ENCODE data around the gene FBLN1. TPM values are rescaled to one million over a fixed set of nuclear protein-coding genes. Genes with fewer than 3 reads are reported as not detected.

Gene FBLN1
- total and polyA plus RNA-seq, 9 of the 15 experiments (the other 6 are each of a cell fraction or from before 2014, with no cell fraction given): 0.66 TPM; not detected in 8

DNA sequence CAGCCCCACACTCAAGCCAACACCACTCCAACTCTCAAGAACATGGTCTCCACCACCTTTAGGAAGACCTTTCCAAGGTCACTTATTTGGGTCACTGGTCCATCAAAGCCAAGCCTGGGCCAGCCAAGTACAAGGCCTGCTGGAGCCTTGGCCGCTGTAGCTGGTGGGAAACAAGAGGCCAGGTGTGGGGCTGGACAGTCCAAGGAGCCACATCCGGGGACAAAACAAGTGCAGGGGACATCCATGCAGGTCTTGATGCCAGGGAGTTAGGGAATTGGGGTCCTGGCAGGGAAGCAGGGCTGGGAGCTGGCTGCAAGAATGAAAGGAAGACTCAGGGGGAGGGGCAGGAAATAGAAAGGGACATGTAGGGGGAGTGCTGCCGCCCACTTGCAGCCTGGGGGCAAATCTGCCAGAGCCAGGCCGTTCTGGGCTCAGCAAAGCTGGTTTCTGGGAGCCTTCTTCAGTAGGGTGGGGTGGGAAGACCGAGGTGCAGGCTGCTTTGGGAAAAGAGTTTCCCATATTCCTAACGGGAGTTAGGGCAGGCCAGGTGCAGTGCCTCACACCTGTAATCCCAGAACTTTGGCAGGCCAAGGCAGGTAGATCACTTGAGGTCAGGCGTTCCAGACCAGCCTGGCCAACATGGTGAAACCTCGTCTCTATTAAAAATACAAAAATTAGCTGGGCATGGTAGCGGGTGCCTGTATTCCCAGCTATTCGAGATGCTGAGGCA, 99.5 kb downstream of the FBLN1 start:
- Histone ChIP-seq H2AFZ (ENCODE audit: low read depth, low read length) (0 out of 2 replicates have a peak overlapping the region, but pooled peaks have one; percentile 51), H3K36me3 (ENCODE audit: control insufficient read depth, insufficient read depth, low read length) (no peaks in the 10 kb centered on the region), H3K4me2 (ENCODE audit: insufficient read depth, low read length) (no peak overlapping the region), H3K4me3 (no peak overlapping the region), H3K79me2 (ENCODE audit: control insufficient read depth, insufficient read depth, low read length) (no peaks in the 10 kb centered on the region), H4K20me1 (replicated peaks; ENCODE audit: control insufficient read depth, insufficient read depth, low read length) (no peaks in the 10 kb centered on the region), H3K9me3 (replicated peaks; ENCODE audit: control insufficient read depth, insufficient read depth, low read depth, low read length) (no peaks in the 10 kb centered on the region), H3K9me1 (ENCODE audit: control insufficient read depth, insufficient read depth, low read length) (no peaks in the 10 kb centered on the region), H3K4me1 (replicated peaks in 1 of 2; ENCODE audit: control insufficient read depth in 2 of 2, insufficient read depth in 2 of 2, low read length in 2 of 2) (peaks cover 9% of the 10 kb centered on the region in 2 experiments; a peak in 4 of 5 replicates), H3K27ac (ENCODE audit: extremely low read depth, low read depth, low read length) (no peak overlapping the region), H3K9ac (ENCODE audit: insufficient read depth in 1 of 2, low read depth in 2 of 2, low read length in 2 of 2) (0 out of 4 replicates have a peak overlapping the region, but pooled peaks of 1 of the 2 experiments have one; percentile 17), H3K27me3 (ENCODE audit: control insufficient read depth in 2 of 2, insufficient read depth in 2 of 2, low read length in 2 of 2) (peaks cover 0 to 14% of the 10 kb centered on the region in 2 experiments; a peak in 2 of 5 replicates)
- intact Hi-C loops (cut with micrococcal nuclease): no loop called here
- WGBS (ENCODE audit: insufficient coverage, low coverage, missing lambda C conversion rate): 52% methylated on average over 6 of the region's 10 CpGs
- TF ChIP-seq EHMT2 (IDR thresholded peaks at IDR 0.05) (no peak), CREB1 (IDR thresholded peaks at IDR 0.05) (no peak), CREB1 (CRISPR knock-in tag; IDR thresholded peaks at IDR 0.05) (no peak), BHLHE40 (IDR thresholded peaks at IDR 0.05; ENCODE audit: low read length) (no peak), SETDB1 (IDR thresholded peaks at IDR 0.05; ENCODE audit: low read length) (no peak), ELF4 (CRISPR knock-in tag; IDR thresholded peaks at IDR 0.05) (no peak), ZNF695 (CRISPR knock-in tag; IDR thresholded peaks at IDR 0.05) (no peak), ELF2 (CRISPR knock-in tag; IDR thresholded peaks at IDR 0.05) (no peak), TAF1 (IDR thresholded peaks at IDR 0.05; ENCODE audit: control insufficient read depth, extremely low read depth, insufficient read depth, low read length, severe bottlenecking) (no peak), KLF13 (tag; IDR thresholded peaks at IDR 0.05; ENCODE audit: borderline replicate concordance, low read depth) (no peak), SAFB (IDR thresholded peaks at IDR 0.05; ENCODE audit: borderline replicate concordance, low read depth, low read length) (no peak), SMARCA4 (IDR thresholded peaks at IDR 0.05) (no peak), TEAD1 (CRISPR knock-in tag; IDR thresholded peaks at IDR 0.05) (no peak), ATF1 (CRISPR knock-in tag; IDR thresholded peaks at IDR 0.05) (no peak), ATF1 (tag; IDR thresholded peaks at IDR 0.05) (no peak)
- TF ChIP-seq, protein P1, sequence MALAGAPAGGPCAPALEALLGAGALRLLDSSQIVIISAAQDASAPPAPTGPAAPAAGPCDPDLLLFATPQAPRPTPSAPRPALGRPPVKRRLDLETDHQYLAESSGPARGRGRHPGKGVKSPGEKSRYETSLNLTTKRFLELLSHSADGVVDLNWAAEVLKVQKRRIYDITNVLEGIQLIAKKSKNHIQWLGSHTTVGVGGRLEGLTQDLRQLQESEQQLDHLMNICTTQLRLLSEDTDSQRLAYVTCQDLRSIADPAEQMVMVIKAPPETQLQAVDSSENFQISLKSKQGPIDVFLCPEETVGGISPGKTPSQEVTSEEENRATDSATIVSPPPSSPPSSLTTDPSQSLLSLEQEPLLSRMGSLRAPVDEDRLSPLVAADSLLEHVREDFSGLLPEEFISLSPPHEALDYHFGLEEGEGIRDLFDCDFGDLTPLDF (CRISPR knock-in tag; IDR thresholded peaks at IDR 0.05): no peak
- TF ChIP-seq, protein P2, sequence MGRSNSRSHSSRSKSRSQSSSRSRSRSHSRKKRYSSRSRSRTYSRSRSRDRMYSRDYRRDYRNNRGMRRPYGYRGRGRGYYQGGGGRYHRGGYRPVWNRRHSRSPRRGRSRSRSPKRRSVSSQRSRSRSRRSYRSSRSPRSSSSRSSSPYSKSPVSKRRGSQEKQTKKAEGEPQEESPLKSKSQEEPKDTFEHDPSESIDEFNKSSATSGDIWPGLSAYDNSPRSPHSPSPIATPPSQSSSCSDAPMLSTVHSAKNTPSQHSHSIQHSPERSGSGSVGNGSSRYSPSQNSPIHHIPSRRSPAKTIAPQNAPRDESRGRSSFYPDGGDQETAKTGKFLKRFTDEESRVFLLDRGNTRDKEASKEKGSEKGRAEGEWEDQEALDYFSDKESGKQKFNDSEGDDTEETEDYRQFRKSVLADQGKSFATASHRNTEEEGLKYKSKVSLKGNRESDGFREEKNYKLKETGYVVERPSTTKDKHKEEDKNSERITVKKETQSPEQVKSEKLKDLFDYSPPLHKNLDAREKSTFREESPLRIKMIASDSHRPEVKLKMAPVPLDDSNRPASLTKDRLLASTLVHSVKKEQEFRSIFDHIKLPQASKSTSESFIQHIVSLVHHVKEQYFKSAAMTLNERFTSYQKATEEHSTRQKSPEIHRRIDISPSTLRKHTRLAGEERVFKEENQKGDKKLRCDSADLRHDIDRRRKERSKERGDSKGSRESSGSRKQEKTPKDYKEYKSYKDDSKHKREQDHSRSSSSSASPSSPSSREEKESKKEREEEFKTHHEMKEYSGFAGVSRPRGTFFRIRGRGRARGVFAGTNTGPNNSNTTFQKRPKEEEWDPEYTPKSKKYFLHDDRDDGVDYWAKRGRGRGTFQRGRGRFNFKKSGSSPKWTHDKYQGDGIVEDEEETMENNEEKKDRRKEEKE (IDR thresholded peaks at IDR 0.05; ENCODE audit: borderline replicate concordance in 1 of 2, control insufficient read depth in 1 of 2, low read depth in 2 of 2, low read length in 1 of 2): no peak
- DNase-seq (ENCODE audit: extremely low read depth in 1 of 4, low spot score in 3 of 4) (no peak), FAIRE-seq (no peak), ATAC-seq (no peak)
- ChIA-PET POLR2A (interaction anchor here (0.6 kb wide), 1 partner anchor 160 kb away, joined by 3 read pairs; no protein-coding TSS in a partner anchor), CTCF (ENCODE audit: low intra/inter-chr PET ratio) (no interaction called here)
- in situ Hi-C loops (cut with MboI): no loop called here
- no TSS peak for BruUV-seq (replicated peaks)

All from K562 (cell line).